ENCODE results near the gene RAB11FIP3. TPM values are rescaled to one million over a fixed set of nuclear protein-coding genes. Genes with fewer than 3 reads are reported as not detected.

The RAB11FIP3 gene
- total and polyA plus RNA-seq, 9 of the 15 experiments (the other 6 are each of a cell fraction or from before 2014, with no cell fraction given), result 0.46 to 13.1 (median 4.3) TPM

DNA sequence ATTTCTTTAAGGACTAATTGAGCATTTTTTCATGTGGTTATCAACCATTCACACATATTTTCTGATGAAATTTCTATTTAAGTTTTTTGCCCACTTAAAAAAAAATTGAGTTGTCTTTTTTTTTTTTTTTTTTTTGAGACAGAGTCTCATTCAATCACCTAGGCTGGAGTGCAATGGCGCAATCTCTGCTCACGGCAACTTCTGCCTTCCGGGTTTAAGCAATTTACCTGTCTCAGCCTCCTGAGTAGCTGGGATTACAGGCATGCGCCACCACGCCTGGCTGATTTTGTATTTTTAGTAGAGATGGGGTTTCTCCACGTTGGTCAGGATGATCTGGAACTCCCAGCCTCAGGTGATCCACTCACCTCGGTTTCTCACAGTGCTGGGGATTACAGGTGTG lies 34.3 kb downstream of the RAB11FIP3 start:
- no peak overlapping the region for H3K4me2 ChIP-seq (ENCODE audit: insufficient read depth, low read length)
- no peak for DNase-seq (ENCODE audit: extremely low read depth in 1 of 4, low spot score in 3 of 4)
- no peaks in the 10 kb centered on the region for H3K79me2 ChIP-seq (ENCODE audit: control insufficient read depth, insufficient read depth, low read length)
- no peak overlapping the region for H3K27ac ChIP-seq (ENCODE audit: extremely low read depth, low read depth, low read length)
- no peak overlapping the region for H3K4me3 ChIP-seq
- intact Hi-C loops (cut with micrococcal nuclease) (no loop called here), in situ Hi-C loops (cut with MboI) (no loop called here)
- no peak overlapping the region for H2AFZ ChIP-seq (ENCODE audit: low read depth, low read length)
- TF ChIP-seq SMAD1 (IDR thresholded peaks at IDR 0.05; ENCODE audit: low read depth, low read length, partially characterized antibody), result no peak
- TF ChIP-seq, protein P1, sequence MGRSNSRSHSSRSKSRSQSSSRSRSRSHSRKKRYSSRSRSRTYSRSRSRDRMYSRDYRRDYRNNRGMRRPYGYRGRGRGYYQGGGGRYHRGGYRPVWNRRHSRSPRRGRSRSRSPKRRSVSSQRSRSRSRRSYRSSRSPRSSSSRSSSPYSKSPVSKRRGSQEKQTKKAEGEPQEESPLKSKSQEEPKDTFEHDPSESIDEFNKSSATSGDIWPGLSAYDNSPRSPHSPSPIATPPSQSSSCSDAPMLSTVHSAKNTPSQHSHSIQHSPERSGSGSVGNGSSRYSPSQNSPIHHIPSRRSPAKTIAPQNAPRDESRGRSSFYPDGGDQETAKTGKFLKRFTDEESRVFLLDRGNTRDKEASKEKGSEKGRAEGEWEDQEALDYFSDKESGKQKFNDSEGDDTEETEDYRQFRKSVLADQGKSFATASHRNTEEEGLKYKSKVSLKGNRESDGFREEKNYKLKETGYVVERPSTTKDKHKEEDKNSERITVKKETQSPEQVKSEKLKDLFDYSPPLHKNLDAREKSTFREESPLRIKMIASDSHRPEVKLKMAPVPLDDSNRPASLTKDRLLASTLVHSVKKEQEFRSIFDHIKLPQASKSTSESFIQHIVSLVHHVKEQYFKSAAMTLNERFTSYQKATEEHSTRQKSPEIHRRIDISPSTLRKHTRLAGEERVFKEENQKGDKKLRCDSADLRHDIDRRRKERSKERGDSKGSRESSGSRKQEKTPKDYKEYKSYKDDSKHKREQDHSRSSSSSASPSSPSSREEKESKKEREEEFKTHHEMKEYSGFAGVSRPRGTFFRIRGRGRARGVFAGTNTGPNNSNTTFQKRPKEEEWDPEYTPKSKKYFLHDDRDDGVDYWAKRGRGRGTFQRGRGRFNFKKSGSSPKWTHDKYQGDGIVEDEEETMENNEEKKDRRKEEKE (IDR thresholded peaks at IDR 0.05; ENCODE audit: borderline replicate concordance in 1 of 2, control insufficient read depth in 1 of 2, low read depth in 2 of 2, low read length in 1 of 2), result no peak
- no peak for TF ChIP-seq SMARCC2 (IDR thresholded peaks at IDR 0.05; ENCODE audit: low read depth)
- TF ChIP-seq, protein P2, sequence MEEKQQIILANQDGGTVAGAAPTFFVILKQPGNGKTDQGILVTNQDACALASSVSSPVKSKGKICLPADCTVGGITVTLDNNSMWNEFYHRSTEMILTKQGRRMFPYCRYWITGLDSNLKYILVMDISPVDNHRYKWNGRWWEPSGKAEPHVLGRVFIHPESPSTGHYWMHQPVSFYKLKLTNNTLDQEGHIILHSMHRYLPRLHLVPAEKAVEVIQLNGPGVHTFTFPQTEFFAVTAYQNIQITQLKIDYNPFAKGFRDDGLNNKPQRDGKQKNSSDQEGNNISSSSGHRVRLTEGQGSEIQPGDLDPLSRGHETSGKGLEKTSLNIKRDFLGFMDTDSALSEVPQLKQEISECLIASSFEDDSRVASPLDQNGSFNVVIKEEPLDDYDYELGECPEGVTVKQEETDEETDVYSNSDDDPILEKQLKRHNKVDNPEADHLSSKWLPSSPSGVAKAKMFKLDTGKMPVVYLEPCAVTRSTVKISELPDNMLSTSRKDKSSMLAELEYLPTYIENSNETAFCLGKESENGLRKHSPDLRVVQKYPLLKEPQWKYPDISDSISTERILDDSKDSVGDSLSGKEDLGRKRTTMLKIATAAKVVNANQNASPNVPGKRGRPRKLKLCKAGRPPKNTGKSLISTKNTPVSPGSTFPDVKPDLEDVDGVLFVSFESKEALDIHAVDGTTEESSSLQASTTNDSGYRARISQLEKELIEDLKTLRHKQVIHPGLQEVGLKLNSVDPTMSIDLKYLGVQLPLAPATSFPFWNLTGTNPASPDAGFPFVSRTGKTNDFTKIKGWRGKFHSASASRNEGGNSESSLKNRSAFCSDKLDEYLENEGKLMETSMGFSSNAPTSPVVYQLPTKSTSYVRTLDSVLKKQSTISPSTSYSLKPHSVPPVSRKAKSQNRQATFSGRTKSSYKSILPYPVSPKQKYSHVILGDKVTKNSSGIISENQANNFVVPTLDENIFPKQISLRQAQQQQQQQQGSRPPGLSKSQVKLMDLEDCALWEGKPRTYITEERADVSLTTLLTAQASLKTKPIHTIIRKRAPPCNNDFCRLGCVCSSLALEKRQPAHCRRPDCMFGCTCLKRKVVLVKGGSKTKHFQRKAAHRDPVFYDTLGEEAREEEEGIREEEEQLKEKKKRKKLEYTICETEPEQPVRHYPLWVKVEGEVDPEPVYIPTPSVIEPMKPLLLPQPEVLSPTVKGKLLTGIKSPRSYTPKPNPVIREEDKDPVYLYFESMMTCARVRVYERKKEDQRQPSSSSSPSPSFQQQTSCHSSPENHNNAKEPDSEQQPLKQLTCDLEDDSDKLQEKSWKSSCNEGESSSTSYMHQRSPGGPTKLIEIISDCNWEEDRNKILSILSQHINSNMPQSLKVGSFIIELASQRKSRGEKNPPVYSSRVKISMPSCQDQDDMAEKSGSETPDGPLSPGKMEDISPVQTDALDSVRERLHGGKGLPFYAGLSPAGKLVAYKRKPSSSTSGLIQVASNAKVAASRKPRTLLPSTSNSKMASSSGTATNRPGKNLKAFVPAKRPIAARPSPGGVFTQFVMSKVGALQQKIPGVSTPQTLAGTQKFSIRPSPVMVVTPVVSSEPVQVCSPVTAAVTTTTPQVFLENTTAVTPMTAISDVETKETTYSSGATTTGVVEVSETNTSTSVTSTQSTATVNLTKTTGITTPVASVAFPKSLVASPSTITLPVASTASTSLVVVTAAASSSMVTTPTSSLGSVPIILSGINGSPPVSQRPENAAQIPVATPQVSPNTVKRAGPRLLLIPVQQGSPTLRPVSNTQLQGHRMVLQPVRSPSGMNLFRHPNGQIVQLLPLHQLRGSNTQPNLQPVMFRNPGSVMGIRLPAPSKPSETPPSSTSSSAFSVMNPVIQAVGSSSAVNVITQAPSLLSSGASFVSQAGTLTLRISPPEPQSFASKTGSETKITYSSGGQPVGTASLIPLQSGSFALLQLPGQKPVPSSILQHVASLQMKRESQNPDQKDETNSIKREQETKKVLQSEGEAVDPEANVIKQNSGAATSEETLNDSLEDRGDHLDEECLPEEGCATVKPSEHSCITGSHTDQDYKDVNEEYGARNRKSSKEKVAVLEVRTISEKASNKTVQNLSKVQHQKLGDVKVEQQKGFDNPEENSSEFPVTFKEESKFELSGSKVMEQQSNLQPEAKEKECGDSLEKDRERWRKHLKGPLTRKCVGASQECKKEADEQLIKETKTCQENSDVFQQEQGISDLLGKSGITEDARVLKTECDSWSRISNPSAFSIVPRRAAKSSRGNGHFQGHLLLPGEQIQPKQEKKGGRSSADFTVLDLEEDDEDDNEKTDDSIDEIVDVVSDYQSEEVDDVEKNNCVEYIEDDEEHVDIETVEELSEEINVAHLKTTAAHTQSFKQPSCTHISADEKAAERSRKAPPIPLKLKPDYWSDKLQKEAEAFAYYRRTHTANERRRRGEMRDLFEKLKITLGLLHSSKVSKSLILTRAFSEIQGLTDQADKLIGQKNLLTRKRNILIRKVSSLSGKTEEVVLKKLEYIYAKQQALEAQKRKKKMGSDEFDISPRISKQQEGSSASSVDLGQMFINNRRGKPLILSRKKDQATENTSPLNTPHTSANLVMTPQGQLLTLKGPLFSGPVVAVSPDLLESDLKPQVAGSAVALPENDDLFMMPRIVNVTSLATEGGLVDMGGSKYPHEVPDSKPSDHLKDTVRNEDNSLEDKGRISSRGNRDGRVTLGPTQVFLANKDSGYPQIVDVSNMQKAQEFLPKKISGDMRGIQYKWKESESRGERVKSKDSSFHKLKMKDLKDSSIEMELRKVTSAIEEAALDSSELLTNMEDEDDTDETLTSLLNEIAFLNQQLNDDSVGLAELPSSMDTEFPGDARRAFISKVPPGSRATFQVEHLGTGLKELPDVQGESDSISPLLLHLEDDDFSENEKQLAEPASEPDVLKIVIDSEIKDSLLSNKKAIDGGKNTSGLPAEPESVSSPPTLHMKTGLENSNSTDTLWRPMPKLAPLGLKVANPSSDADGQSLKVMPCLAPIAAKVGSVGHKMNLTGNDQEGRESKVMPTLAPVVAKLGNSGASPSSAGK (IDR thresholded peaks at IDR 0.05), result no peak
- TF ChIP-seq MAFK (IDR thresholded peaks at IDR 0.05; ENCODE audit: low read length), result no peak
- TF ChIP-seq GATAD2A (IDR thresholded peaks at IDR 0.05), result no peak
- TF ChIP-seq, protein P3, sequence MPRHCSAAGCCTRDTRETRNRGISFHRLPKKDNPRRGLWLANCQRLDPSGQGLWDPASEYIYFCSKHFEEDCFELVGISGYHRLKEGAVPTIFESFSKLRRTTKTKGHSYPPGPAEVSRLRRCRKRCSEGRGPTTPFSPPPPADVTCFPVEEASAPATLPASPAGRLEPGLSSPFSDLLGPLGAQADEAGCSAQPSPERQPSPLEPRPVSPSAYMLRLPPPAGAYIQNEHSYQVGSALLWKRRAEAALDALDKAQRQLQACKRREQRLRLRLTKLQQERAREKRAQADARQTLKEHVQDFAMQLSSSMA (CRISPR knock-in tag; IDR thresholded peaks at IDR 0.05), result no peak
- H3K9me1 ChIP-seq (ENCODE audit: control insufficient read depth, insufficient read depth, low read length), result peaks cover 4% of the 10 kb centered on the region
- POLR2A ChIA-PET, result no interaction called here
- 0 out of 2 replicates have a peak, but pooled peaks cover 13% of the 10 kb centered on the region for H4K20me1 ChIP-seq (replicated peaks; ENCODE audit: control insufficient read depth, insufficient read depth, low read length)
- no peak for FAIRE-seq
- no TSS peak for BruUV-seq (replicated peaks)
- no peaks in the 10 kb centered on the region for H3K27me3 ChIP-seq (ENCODE audit: control insufficient read depth in 2 of 2, insufficient read depth in 2 of 2, low read length in 2 of 2)
- no peaks in the 10 kb centered on the region for H3K36me3 ChIP-seq (ENCODE audit: control insufficient read depth, insufficient read depth, low read length)
- CTCF ChIA-PET (ENCODE audit: low intra/inter-chr PET ratio), result no interaction called here
- ATAC-seq, result no peak
- WGBS (ENCODE audit: insufficient coverage, low coverage, missing lambda C conversion rate), result 56% methylated on average over 7 of the region's 7 CpGs
- H3K9me3 ChIP-seq (replicated peaks; ENCODE audit: control insufficient read depth, insufficient read depth, low read depth, low read length), result no peaks in the 10 kb centered on the region
- no peak overlapping the region for H3K9ac ChIP-seq (ENCODE audit: insufficient read depth in 1 of 2, low read depth in 2 of 2, low read length in 2 of 2)
- peaks cover 10 to 20% of the 10 kb centered on the region in 2 experiments for H3K4me1 ChIP-seq (replicated peaks in 1 of 2; ENCODE audit: control insufficient read depth in 2 of 2, insufficient read depth in 2 of 2, low read length in 2 of 2)

Data from K562 (cell line).